HG03060 (cell line): ENCODE data around the gene KRTAP3-2.

Experiments
- ATAC-seq: cut with Tn5 transposase; IDR thresholded peaks from one replicate; pipeline ENCODE4 v1.9.1; 2021; ENCODE audit warnings: low read depth, moderate number of reproducible peaks; ENCODE audit not compliant: unreplicated experiment

Gene KRTAP3-2

GRCh38 chr17:40974366-40974765, 25.3 kb downstream of the KRTAP3-2 start:
- ATAC-seq, result no peak

GRCh38 chr17:40967582-40967981, 32.1 kb downstream of the KRTAP3-2 start:
- ATAC-seq, result no peak

- ATAC-seq, result no peak
Observed at GRCh38 chr17:40966848-40967247, 32.9 kb downstream of the KRTAP3-2 start, which contains the start of gene KRT39. TSS of gene KRT39 (minus strand) at chr17:40966948. CDS start at chr17:40966856, 92 bp downstream.

GRCh38 chr17:40963838-40964237, 35.9 kb downstream of the KRTAP3-2 start:
- no peak for ATAC-seq

DNA sequence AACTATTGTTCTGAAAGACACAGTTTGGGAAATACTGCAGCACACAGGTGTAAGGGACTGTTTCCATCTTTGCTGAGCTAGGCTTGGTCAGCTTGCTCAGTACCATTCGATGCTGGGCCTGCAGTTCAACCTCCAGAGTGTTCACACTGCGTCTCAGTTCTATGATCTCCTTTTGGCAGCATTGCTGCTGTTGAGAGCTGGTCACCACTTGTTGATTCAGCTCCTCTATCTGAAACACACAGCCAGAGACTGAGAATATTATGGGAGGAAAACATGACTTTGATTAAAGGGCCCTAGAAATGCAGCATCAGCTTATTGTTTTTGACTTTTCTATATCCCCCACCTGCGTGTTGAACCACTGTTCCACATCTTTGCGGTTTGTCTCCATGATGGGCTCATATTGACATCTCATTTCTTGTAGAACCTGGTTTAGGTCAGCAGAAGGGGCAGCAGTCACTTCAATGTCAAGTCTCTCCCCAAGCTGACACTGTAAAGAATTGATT, 37.6 kb downstream of the KRTAP3-2 start:
- ATAC-seq, result no peak

DNA sequence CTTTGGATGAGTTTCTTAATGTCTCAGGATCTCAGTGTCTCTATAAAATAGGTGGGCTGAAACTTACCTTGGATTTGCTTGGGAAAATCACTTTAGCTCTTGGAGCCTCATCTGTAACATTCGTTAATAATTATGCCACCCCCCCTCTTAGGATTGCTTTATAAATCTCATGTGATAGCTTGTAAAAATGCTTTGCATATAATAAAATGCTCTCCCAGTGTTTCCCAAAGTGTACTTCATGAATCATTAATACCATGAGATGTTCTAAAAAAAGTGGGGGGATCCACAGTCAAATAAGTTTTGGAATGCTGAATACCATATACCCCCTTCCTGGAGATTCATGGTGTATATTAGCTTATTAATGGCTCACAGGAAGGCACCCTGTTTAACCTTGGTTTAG, 38.1 kb downstream of the KRTAP3-2 start:
- ATAC-seq, result no peak

GRCh38 chr17:40960144-40960543, 39.6 kb downstream of the KRTAP3-2 start:
- ATAC-seq, result no peak

GRCh38 chr17:40958086-40958953, 41.4 kb downstream of the KRTAP3-2 start:
- no peak for ATAC-seq

GRCh38 chr17:40956401-40957254, 43.1 kb downstream of the KRTAP3-2 start:
- no peak for ATAC-seq

- no peak for ATAC-seq
Observed at GRCh38 chr17:40953881-40954280, 45.8 kb downstream of the KRTAP3-2 start.

- ATAC-seq, result no peak
Observed at GRCh38 chr17:40952661-40953060, 47.0 kb downstream of the KRTAP3-2 start.

- no peak for ATAC-seq
Observed at GRCh38 chr17:40952154-40952553, 47.6 kb downstream of the KRTAP3-2 start.

DNA sequence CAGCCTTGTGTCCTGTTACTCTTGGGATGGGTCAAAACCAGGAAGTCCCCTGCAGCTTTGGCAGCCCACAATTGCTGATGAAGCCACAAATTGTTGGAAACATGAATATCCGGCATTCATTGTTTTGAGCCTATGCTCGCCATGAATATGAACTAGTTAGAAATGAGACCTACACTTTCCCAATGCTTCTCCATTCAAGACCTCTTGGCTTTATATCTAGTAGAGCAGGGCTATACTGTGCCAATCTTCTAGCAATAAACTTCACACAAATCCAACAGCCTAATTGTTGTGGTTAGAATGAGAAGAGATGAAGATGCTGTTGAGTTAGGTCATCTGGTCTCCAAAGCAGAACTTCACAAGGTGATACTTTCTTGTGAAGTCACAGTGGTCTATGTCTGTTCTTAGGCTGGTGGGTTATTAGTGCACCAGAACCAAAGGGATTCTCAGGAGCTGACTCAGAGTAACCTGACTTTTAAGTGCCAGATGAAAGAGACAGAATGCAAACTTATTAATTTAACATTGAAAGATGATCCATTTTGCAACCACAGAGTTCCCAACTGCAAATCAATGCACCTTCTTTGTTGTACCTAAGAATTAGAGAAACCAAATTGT, 48.6 kb downstream of the KRTAP3-2 start:
- ATAC-seq, result no peak

DNA sequence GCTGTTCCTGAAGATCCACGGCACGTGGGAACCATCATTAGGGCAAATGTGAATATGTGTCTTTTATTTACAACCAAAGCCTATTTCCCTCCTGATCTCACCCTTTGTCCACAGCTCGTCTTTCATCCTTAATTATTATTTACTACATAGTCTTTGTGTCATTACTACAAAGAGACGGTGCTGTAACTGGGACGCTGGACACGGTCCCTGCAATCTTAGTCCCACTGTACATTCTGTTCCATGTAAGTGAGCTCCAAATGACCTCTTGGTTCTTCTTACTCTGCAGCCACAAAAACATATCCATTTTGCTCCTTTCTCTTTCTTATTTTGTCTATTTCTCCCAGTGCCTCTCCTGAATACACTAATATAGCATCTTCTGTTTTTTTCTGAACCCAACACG, 49.5 kb downstream of the KRTAP3-2 start:
- ATAC-seq, result no peak

DNA sequence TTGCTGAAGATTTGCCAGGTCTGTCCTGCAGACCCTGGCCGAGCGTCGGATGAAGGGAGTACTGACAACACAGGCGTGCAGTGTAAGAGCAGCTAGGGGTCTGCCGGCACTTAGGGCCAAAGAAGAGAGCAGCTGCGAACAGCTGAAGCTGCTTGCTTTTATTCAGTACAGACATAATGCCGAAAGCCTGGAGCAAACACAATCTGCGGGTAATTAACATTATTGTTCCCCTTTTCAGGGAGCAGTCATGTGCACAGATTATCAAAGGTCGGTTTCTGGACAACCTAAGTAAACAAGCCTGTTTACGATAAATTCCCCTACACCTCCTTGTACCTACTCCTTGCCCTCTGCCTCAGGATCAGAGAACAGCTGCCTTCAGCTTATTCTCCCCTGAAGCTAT, 50.3 kb downstream of the KRTAP3-2 start:
- ATAC-seq, result no peak
